ENCODE measurements around the gene FBXW7.

FBXW7 gene

GRCh38 chr4:152363904-152364303 lies 172.0 kb downstream of the FBXW7 start:
- DNase-seq = no peak

DNA sequence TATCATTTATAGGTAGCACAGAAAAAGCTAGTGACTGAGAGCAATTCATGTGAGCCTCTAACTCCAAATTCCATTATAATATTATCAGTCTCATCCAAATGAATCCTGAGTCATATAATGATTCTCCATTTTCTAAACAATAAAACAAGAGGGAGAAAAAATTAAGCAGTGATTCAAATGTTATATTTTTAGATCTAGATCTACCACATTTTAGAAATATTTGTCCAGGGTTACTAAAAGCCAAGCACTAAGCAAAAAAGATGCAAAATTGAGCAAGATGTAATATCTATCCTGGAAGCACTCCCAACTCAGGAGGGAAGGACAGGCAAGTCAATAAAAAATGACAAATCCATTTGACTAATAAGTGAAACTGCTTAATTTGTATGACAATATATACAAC lies 172.8 kb downstream of the FBXW7 start:
- no peak for DNase-seq

DNA sequence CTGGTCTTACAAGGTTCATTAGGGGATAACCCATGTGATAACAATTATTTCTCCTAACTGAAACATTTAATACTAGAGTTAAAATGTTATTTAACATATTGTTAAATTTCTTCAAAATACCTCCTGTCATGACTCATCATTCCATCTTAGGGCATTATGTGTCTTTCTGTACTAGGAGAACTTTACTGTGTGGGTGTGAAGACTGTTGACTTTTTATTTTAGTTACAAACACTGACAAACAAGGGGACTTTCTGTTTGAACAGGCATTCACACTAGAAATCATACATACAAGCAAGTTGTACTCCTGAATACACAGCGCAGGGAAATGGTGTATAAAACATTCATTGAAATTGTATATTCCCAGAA lies 175.9 kb downstream of the FBXW7 start:
- no peak for DNase-seq

DNA sequence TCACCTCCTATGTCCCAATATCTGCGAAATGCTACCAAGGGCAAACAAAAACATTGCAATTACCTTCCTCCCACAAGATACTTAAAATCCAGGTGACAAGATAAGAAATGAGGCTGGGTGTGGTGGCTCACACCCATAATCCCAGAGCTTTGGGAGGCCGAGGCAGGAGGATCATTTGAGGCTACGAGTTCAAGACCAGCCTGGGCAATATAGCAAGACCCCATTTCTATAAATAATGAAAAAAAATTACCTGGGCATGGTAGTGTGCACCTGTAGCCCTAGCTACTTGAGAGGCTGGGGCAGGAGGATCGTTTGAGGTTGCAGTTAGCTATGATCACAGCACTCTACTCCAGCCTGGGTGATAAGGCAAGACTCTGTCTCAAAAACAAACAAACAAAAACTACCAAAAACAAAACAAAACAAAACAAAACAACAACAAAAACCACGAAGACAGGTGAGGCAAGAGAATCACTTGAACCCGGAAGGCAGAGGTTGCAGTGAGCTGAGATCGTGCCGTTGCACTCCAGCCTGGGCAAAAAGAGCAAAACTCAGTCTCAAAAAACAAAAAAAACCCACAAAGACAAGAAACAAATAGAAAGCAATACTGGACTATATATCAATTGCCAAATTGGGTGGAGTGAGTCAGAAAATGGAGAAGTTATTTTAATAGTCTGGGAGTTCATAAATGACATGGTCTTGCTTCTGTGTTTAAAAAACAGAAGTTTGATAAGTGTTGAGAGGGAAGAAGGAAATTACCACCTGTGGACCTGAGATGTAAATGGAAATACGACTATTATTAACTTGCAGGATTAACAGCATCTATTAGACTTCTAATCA lies 176.5 kb downstream of the FBXW7 start:
- no peak for DNase-seq

GRCh38 chr4:152357206-152357605 lies 178.7 kb downstream of the FBXW7 start:
- DNase-seq = no peak

- DNase-seq = no peak
These were observed 179.4 kb downstream of the FBXW7 start for GRCh38 chr4:152356428-152357034.

- no peak for DNase-seq
These were observed 183.2 kb downstream of the FBXW7 start for GRCh38 chr4:152352622-152353116.

DNA sequence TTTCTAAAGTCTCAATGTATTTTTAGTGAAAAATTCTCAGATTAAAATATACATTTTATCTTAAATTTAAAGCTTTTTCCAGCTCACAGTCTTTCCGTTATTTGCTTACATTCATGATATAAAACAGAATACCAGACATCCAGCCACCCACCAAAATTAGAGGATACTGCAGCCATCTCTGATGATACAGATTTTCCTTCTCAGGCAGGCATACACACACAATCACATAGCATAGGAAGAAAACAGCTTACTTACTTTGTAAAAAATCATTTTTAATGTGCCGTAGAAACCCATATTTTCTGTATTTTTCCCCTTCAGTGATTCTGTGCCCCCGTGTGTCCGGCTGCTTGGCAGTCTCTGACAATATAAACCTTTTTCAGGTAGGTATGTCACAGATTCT lies 183.7 kb downstream of the FBXW7 start:
- DNase-seq = no peak

DNA sequence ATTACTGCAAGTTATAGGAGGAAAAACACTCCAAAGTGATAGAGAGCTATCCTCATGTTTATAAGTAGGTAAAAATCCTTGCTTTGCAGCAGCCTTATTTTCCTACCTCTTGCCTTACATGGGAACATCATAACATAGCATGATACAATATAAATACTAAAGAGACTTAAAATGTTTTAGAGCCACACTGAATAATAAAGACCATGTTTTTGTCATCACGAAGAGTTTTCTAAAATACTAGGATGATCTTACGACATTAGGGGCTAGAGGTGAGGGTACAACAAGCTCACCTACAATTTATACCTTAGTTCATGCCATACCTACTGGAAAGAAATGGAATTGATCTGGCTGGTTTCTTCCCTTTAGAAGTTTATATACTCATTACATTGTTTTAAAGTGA lies 184.8 kb downstream of the FBXW7 start:
- no peak for DNase-seq

DNA sequence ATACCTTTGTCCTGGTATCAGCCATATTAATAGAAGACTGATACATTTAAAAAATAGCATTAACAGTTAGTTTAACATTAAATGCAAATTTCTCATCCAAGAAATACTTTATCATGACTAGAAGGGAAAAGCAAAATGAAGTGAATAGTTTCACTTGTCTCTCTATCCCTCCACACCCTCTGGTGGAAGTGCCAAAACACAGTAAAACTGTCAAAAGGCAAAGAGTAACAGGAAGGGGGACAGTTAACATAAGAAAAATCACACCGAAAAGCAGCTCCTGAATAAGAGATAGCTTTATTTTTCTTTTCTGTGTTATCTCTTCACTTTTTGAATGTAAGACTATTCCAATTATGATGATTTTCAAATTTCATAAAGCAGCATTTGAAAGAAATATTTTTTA lies 187.2 kb downstream of the FBXW7 start:
- no peak for DNase-seq

- no peak for DNase-seq
These were observed 188.9 kb downstream of the FBXW7 start for GRCh38 chr4:152346979-152347378.

DNA sequence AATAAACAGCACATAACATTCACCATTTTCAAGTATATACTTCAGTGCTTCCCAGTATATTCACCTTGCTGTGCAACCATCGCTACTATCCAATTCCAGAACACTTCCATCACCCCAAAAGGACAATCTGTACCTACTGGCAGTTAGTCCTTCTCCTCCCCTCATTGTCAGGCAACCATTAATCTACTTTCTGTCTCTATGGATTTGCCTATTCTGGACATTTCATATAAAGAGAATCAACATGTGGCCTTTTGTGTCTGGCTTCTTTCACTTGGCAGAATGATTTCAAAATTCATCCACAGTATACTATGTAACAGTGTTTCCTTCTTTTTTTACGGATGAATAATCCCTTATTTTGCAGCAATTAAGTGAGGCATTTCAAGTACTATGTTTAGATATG lies 189.4 kb downstream of the FBXW7 start:
- DNase-seq = no peak

DNA sequence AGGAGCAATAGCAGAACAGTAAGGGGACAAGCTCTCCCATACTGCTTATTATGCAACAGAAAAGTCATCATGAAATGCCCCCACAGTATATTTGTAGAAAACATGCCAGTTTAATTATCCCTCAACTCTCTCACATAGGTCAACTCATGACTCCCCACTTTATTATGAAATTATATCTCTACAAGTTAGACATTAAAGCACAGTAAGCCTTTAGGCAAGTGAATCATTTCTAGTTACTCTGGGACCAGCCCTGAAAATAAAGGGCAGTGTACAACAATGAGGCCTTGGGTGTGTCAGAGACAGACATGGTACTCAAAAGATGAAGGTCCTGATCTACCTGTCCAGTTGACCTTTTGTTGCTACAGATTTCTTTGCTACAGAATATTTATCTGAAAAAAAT lies 191.9 kb downstream of the FBXW7 start:
- no peak for DNase-seq

DNA sequence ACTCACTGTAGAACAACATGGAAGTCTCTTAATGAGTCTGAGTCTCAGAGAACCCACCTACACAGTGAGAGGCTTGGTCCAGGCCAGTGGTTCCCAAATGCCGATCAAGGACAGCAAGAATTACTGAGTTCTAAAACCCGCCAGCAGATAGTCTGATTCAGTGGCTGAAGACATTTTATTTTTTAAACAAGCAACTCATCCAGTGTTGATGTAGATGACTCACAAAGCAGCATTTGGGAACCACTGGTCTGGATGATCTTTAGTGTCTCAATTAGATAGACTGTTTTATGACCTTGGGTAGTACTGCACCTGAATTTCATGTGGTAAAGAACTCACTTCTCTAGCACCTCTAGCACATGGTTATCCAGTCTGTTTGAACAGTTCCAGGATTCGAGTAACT lies 193.6 kb downstream of the FBXW7 start:
- DNase-seq = no peak

- DNase-seq = no peak
These were observed 195.1 kb downstream of the FBXW7 start for GRCh38 chr4:152340818-152341217.

- no peak for DNase-seq
These were observed 196.3 kb downstream of the FBXW7 start for GRCh38 chr4:152339576-152339975.

DNA sequence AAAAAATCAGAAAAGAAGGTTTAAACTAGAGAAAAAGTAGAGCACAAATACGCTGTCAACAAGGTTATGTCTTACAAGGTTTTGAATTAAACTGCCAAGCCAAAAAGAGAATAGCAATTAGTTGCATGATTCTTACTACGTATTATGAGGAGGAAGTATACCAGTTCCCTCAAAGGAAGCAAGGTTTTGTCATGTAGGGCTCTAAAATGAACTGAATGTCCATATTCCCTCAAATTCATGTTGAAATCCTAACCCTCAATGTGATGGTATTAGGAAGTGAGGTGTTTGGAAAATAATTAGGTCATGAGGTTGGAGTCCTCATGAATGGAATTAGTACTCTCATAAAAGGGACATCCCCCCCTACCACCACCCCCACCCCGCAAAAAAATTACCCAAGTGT lies 201.0 kb downstream of the FBXW7 start:
- no peak for DNase-seq

GRCh38 chr4:152331042-152331441 lies 204.8 kb downstream of the FBXW7 start:
- no peak for DNase-seq

DNA sequence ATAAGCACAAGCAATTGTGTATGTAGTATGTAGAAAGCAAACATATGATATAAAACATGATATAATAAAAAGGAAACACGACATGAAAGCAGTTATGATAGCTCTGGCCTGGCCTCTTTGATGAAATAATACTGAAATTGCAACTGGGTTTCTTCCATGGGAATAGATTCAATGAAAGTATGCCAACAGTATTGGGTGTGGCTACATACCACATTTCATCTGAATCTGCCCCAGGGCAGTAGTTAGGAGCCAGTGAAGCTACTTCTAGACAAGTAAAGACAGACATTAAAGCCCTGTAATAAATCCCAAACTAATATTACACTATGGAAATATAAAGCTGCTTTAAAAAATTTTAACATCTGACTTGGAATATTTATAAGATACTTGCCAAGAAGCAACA lies 207.3 kb downstream of the FBXW7 start:
- no peak for DNase-seq

- no peak for DNase-seq
These were observed 208.1 kb downstream of the FBXW7 start for GRCh38 chr4:152327606-152328453.

DNA sequence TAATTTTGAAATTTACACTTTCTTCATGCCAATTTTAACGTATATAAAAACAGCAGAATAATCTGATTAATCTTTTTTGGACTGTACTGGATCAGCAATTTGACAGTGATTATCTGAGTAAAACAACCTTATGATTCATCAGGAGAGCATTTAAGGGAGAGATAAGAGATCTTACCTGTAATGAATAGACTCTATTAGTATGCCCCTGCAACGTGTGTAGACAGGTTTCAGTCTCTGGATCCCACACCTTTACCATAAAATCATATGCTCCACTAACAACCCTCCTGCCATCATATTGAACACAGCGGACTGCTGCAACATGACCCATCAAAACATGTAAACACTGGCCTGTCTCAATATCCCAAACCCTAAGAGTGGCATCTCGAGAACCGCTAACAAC lies 210.1 kb downstream of the FBXW7 start:
- DNase-seq = no peak

DNA sequence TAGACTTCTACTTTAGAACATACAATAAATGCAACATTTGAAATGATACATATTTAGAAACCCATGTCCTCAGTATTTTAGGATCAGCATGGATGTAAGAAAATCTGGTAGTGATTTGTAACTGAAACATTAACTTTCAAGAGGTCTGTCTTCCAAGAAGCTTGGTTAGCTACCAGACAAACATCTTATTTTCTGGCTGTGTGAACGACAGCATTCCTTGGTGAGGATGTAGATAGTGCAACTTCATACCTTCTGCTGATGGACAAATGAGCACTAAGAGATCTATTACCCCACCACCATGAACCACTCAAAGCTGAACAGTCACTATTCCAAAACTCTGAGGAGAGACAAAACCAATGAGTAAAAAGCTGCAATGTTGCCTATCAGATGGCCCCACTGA lies 212.7 kb downstream of the FBXW7 start:
- no peak for DNase-seq

DNA sequence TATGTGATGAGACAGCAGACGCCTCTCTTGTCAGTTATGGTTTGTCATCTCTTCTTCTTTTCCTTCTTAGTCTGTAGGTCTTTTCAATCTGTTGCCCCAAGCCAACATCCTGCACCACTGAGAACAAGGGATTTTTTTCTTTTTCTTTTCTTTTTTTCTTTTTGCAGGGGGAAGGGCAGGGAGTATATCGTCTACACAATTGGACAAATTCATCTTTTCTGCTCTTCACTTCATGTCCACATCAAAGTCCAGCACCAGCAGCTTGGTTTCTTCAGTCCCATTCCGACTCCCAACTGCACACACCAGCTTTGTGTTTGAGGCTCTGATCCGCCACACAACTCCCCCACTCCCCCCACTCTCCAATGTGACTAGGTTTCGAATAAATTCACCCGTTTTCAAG lies 213.2 kb downstream of the FBXW7 start:
- no peak for DNase-seq

- no peak for DNase-seq
These were observed 214.0 kb downstream of the FBXW7 start for GRCh38 chr4:152321923-152322322.
